BLaER1 (cell line): ENCODE results near the gene ZBTB1.

Experiments used
- H3K27ac ChIP-seq: shearing (Covaris generic); formaldehyde crosslinking; 2 replicates; pipeline ENCODE4 v1.8.1; 2022
- H3K27me3 ChIP-seq: shearing (Covaris generic); formaldehyde crosslinking; 2 replicates; pipeline ENCODE4 v1.8.1; 2022
- H3K36me3 ChIP-seq: shearing (Covaris generic); formaldehyde crosslinking; 2 replicates; pipeline ENCODE4 v1.8.1; 2022
- H3K4me1 ChIP-seq: shearing (Covaris generic); formaldehyde crosslinking; 2 replicates; pipeline ENCODE4 v1.8.1; 2022
- H3K4me2 ChIP-seq: shearing (Covaris generic); formaldehyde crosslinking; 2 replicates; pipeline ENCODE4 v1.8.1; 2022
- H3K4me3 ChIP-seq: shearing (Covaris generic); formaldehyde crosslinking; 2 replicates; pipeline ENCODE4 v1.8.1; 2022
- H3K9ac ChIP-seq: shearing (Covaris generic); formaldehyde crosslinking; 2 replicates; pipeline ENCODE4 v1.8.1; 2022
- H3K9me3 ChIP-seq: shearing (Covaris generic); formaldehyde crosslinking; 2 replicates; pipeline ENCODE4 v1.8.1; 2022
- H4K20me1 ChIP-seq: shearing (Covaris generic); formaldehyde crosslinking; 2 replicates; pipeline ENCODE4 v1.8.1; 2022
- Cebpa-rat ChIP-seq: shearing (Covaris generic); IDR thresholded peaks from 2 replicates; pipeline ENCODE4 v1.8.1; 2022

Gene ZBTB1

GRCh38 chr14:64467101-64467500 is 37.5 kb upstream of the ZBTB1 start:
- no peak overlapping the region for H3K9ac ChIP-seq
- no peak overlapping the region for H3K4me3 ChIP-seq
- peaks cover 6% of the 10 kb centered on the region; the same call in 1 of the 2 replicates for H3K27me3 ChIP-seq
- H3K4me2 ChIP-seq: no peak overlapping the region
- H3K4me1 ChIP-seq: peaks cover 14% of the 10 kb centered on the region
- peaks cover 47% of the 10 kb centered on the region for H4K20me1 ChIP-seq
- peaks cover 6% of the 10 kb centered on the region; the same call in 1 of the 2 replicates for H3K36me3 ChIP-seq
- no peak overlapping the region for H3K27ac ChIP-seq
- TF ChIP-seq Cebpa-rat: no peak
- no peaks in the 10 kb centered on the region for H3K9me3 ChIP-seq

- H3K9ac ChIP-seq: no peak overlapping the region
- peaks cover 2% of the 10 kb centered on the region; the same call in 1 of the 2 replicates for H3K36me3 ChIP-seq
- no peak for TF ChIP-seq Cebpa-rat
- H3K4me3 ChIP-seq: no peak overlapping the region
- H3K27ac ChIP-seq: no peak overlapping the region
- no peaks in the 10 kb centered on the region for H3K9me3 ChIP-seq
- H3K4me2 ChIP-seq: no peak overlapping the region
- peaks cover 14% of the 10 kb centered on the region for H3K4me1 ChIP-seq
- H3K27me3 ChIP-seq: peaks cover 6% of the 10 kb centered on the region; the same call in 1 of the 2 replicates
- peaks cover 47% of the 10 kb centered on the region for H4K20me1 ChIP-seq
Measured at GRCh38 chr14:64467566-64467965, 37.0 kb upstream of the ZBTB1 start.

GRCh38 chr14:64468451-64468850 is 36.1 kb upstream of the ZBTB1 start:
- H3K27ac ChIP-seq: no peak overlapping the region
- H3K36me3 ChIP-seq: no peaks in the 10 kb centered on the region
- H3K9ac ChIP-seq: no peak overlapping the region
- peaks cover 6% of the 10 kb centered on the region; the same call in 1 of the 2 replicates for H3K27me3 ChIP-seq
- H4K20me1 ChIP-seq: peaks cover 47% of the 10 kb centered on the region
- H3K4me3 ChIP-seq: no peak overlapping the region
- no peak for TF ChIP-seq Cebpa-rat
- no peak overlapping the region for H3K4me2 ChIP-seq
- H3K9me3 ChIP-seq: no peaks in the 10 kb centered on the region
- H3K4me1 ChIP-seq: peaks cover 14% of the 10 kb centered on the region

GRCh38 chr14:64474041-64474440 is 30.5 kb upstream of the ZBTB1 start:
- H3K9ac ChIP-seq: no peak overlapping the region
- TF ChIP-seq Cebpa-rat: no peak
- H3K4me2 ChIP-seq: no peak overlapping the region
- no peak overlapping the region for H3K4me3 ChIP-seq
- no peaks in the 10 kb centered on the region for H3K27me3 ChIP-seq
- H3K9me3 ChIP-seq: no peaks in the 10 kb centered on the region
- H3K36me3 ChIP-seq: peaks cover 9% of the 10 kb centered on the region; the same call in 1 of the 2 replicates
- H3K27ac ChIP-seq: no peak overlapping the region
- peaks cover under 1% of the 10 kb centered on the region; the same call in 1 of the 2 replicates for H4K20me1 ChIP-seq
- H3K4me1 ChIP-seq: no peaks in the 10 kb centered on the region

- Histone ChIP-seq H3K9me3 (no peaks in the 10 kb centered on the region), H4K20me1 (no peaks in the 10 kb centered on the region), H3K36me3 (peaks cover 9% of the 10 kb centered on the region; the same call in 1 of the 2 replicates), H3K4me2 (no peak overlapping the region), H3K9ac (no peak overlapping the region), H3K4me1 (no peaks in the 10 kb centered on the region), H3K27ac (no peak overlapping the region), H3K27me3 (no peaks in the 10 kb centered on the region), H3K4me3 (no peak overlapping the region)
- no peak for TF ChIP-seq Cebpa-rat
Measured at GRCh38 chr14:64474698-64475097, 29.9 kb upstream of the ZBTB1 start.

GRCh38 chr14:64475585-64476273 is 28.8 kb upstream of the ZBTB1 start:
- no peaks in the 10 kb centered on the region for H3K27me3 ChIP-seq
- H3K4me1 ChIP-seq: no peaks in the 10 kb centered on the region
- H3K4me2 ChIP-seq: no peak overlapping the region
- H3K9ac ChIP-seq: no peak overlapping the region
- no peak for TF ChIP-seq Cebpa-rat
- H3K9me3 ChIP-seq: no peaks in the 10 kb centered on the region
- H3K4me3 ChIP-seq: no peak overlapping the region
- peaks cover 13% of the 10 kb centered on the region; the same call in 1 of the 2 replicates for H3K36me3 ChIP-seq
- H3K27ac ChIP-seq: no peak overlapping the region
- no peaks in the 10 kb centered on the region for H4K20me1 ChIP-seq

- H3K4me1 ChIP-seq: no peaks in the 10 kb centered on the region
- H3K9me3 ChIP-seq: no peaks in the 10 kb centered on the region
- no peak overlapping the region for H3K4me2 ChIP-seq
- TF ChIP-seq Cebpa-rat: no peak
- H3K36me3 ChIP-seq: peaks cover 20% of the 10 kb centered on the region
- H3K27ac ChIP-seq: no peak overlapping the region
- no peak overlapping the region for H3K9ac ChIP-seq
- no peak overlapping the region for H3K4me3 ChIP-seq
- no peaks in the 10 kb centered on the region for H4K20me1 ChIP-seq
- no peaks in the 10 kb centered on the region for H3K27me3 ChIP-seq
Measured at GRCh38 chr14:64476438-64476837, 28.1 kb upstream of the ZBTB1 start.

GRCh38 chr14:64478634-64479250 is 25.8 kb upstream of the ZBTB1 start:
- Histone ChIP-seq H4K20me1 (no peaks in the 10 kb centered on the region), H3K9ac (no peak overlapping the region)
- no peak for TF ChIP-seq Cebpa-rat

GRCh38 chr14:64488590-64489099 is 15.9 kb upstream of the ZBTB1 start:
- H4K20me1 ChIP-seq: peaks cover 24% of the 10 kb centered on the region; the same call in 1 of the 2 replicates
- TF ChIP-seq Cebpa-rat: no peak
- no peak overlapping the region for H3K4me3 ChIP-seq
- H3K9me3 ChIP-seq: no peaks in the 10 kb centered on the region
- H3K27ac ChIP-seq: no peak overlapping the region
- no peaks in the 10 kb centered on the region for H3K27me3 ChIP-seq
- peaks cover 10% of the 10 kb centered on the region for H3K4me1 ChIP-seq
- H3K4me2 ChIP-seq: no peak overlapping the region
- peaks cover 76% of the 10 kb centered on the region for H3K36me3 ChIP-seq
- no peak overlapping the region for H3K9ac ChIP-seq

More at GRCh38 chr14:64478634-64479250, 25.8 kb upstream of the ZBTB1 start:
- Histone ChIP-seq H3K27ac (no peak overlapping the region), H3K36me3 (peaks cover 30% of the 10 kb centered on the region), H3K9me3 (no peaks in the 10 kb centered on the region), H3K4me1 (no peaks in the 10 kb centered on the region), H3K27me3 (no peaks in the 10 kb centered on the region), H3K4me3 (no peak overlapping the region), H3K4me2 (no peak overlapping the region)

GRCh38 chr14:64491637-64492036 is 12.9 kb upstream of the ZBTB1 start:
- TF ChIP-seq Cebpa-rat: no peak
- peaks cover 10% of the 10 kb centered on the region for H3K4me1 ChIP-seq
- H3K36me3 ChIP-seq: peaks cover 79% of the 10 kb centered on the region
- peaks cover 41% of the 10 kb centered on the region; the same call in 1 of the 2 replicates for H4K20me1 ChIP-seq
- H3K27me3 ChIP-seq: no peaks in the 10 kb centered on the region
- H3K4me3 ChIP-seq: no peak overlapping the region
- no peak overlapping the region for H3K4me2 ChIP-seq
- no peaks in the 10 kb centered on the region for H3K9me3 ChIP-seq
- no peak overlapping the region for H3K9ac ChIP-seq
- H3K27ac ChIP-seq: no peak overlapping the region
